Stomach (tissue), 4 donors: Measurements from ENCODE around the gene MYF6.

Experiments
- CTCF ChIP-seq, 7 experiments: fragments of 450-650 bp in 4 of 7; fragments of 200-600 bp in 3 of 7; sonication (generic) in 3 of 7; IDR thresholded peaks; one replicate each; pipeline ENCODE4 v1.5.1; 2016 to 2019; ENCODE audit warnings: antibody characterized with exemption in 7 of 7, control low read depth in 2 of 7, mild to moderate bottlenecking in 1 of 7
- EP300 ChIP-seq: sonication (generic); formaldehyde crosslinking; IDR thresholded peaks from one replicate; pipeline ENCODE4 v1.6.1; 2017; ENCODE audit warnings: antibody characterized with exemption
- POLR2A ChIP-seq, 4 donors: fragments of 450-650 bp; IDR thresholded peaks; one replicate each; pipeline ENCODE4 v1.6.1; 2016; ENCODE audit warnings: antibody characterized with exemption in 4 of 4, control low read depth in 2 of 4, mild to moderate bottlenecking in 1 of 4, moderate library complexity in 1 of 4
- POLR2AphosphoS5 ChIP-seq, 3 donors: sonication (generic); formaldehyde crosslinking; IDR thresholded peaks; one replicate each; pipeline ENCODE4 v1.6.1; 2016; ENCODE audit warnings: antibody characterized with exemption in 3 of 3

DNA sequence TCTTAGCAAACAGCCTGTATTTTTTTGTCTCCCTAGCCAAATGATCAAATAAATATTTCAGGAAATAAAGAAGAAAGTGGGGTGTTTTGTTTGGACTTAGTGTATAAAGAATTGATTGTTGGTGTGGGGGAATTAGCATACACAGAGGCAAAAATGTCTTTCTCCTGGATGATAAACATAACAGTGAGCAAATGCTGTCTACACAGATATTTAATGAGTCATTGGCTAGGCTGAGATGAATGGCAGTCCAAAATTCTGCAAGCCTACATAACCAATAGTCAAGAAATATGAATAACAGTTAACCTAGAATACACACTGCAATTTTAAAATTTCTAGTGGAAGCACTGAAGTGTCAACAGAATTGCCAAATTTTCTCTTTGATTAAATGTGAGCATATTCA lies 45.0 kb downstream of the MYF6 start:
- TF ChIP-seq CTCF (IDR thresholded peaks at IDR 0.05) (no peak), POLR2AphosphoS5 (IDR thresholded peaks at IDR 0.05) (no peak), POLR2A (IDR thresholded peaks at IDR 0.05) (no peak), EP300 (no peak)
